HG03520 (cell line): ENCODE measurements around the gene SMYD3.

Experiments used
- ATAC-seq: cut with Tn5 transposase; IDR thresholded peaks from one replicate; pipeline ENCODE4 v1.9.1; 2021; ENCODE audit warnings: mild to moderate bottlenecking, moderate library complexity; ENCODE audit not compliant: unreplicated experiment

SMYD3 gene

GRCh38 chr1:245933431-245934045 lies 573.5 kb downstream of the SMYD3 start:
- no peak for ATAC-seq

- ATAC-seq: no peak
Observed at GRCh38 chr1:245932302-245932972, 574.6 kb downstream of the SMYD3 start.

GRCh38 chr1:245931450-245931849 lies 575.6 kb downstream of the SMYD3 start:
- no peak for ATAC-seq

GRCh38 chr1:245929224-245929623 lies 577.9 kb downstream of the SMYD3 start:
- ATAC-seq: no peak

- ATAC-seq: no peak
Observed at GRCh38 chr1:245926888-245927287, 580.2 kb downstream of the SMYD3 start.

GRCh38 chr1:245923215-245923614 lies 583.9 kb downstream of the SMYD3 start:
- ATAC-seq: no peak

- ATAC-seq: no peak
Observed at GRCh38 chr1:245921417-245921816, 585.7 kb downstream of the SMYD3 start.

- no peak for ATAC-seq
Observed at GRCh38 chr1:245917403-245917802, 589.7 kb downstream of the SMYD3 start.

GRCh38 chr1:245915841-245916240 lies 591.2 kb downstream of the SMYD3 start:
- no peak for ATAC-seq

- no peak for ATAC-seq
Observed at GRCh38 chr1:245915406-245915805, 591.7 kb downstream of the SMYD3 start.

- ATAC-seq: no peak
Observed at GRCh38 chr1:245908543-245908942, 598.5 kb downstream of the SMYD3 start.

- no peak for ATAC-seq
Observed at GRCh38 chr1:245906207-245906606, 600.9 kb downstream of the SMYD3 start.

- no peak for ATAC-seq
Observed at GRCh38 chr1:245903851-245904250, 603.2 kb downstream of the SMYD3 start.

- no peak for ATAC-seq
Observed at GRCh38 chr1:245901565-245901964, 605.5 kb downstream of the SMYD3 start.

GRCh38 chr1:245901037-245901436 lies 606.0 kb downstream of the SMYD3 start:
- ATAC-seq: no peak

GRCh38 chr1:245898581-245898980 lies 608.5 kb downstream of the SMYD3 start:
- ATAC-seq: no peak

GRCh38 chr1:245896258-245896657 lies 610.8 kb downstream of the SMYD3 start:
- ATAC-seq: no peak

- ATAC-seq: no peak
Observed at GRCh38 chr1:245895455-245895959, 611.6 kb downstream of the SMYD3 start.

- no peak for ATAC-seq
Observed at GRCh38 chr1:245894843-245895242, 612.2 kb downstream of the SMYD3 start.

- no peak for ATAC-seq
Observed at GRCh38 chr1:245893025-245893424, 614.1 kb downstream of the SMYD3 start.

- no peak for ATAC-seq
Observed at GRCh38 chr1:245888809-245889208, 618.3 kb downstream of the SMYD3 start.

GRCh38 chr1:245887829-245888228 lies 619.2 kb downstream of the SMYD3 start:
- no peak for ATAC-seq
